Glutamatergic neuron (in vitro differentiated cells): Measurements from ENCODE around the gene PGF. TPM values are rescaled to one million over a fixed set of nuclear protein-coding genes. Genes with fewer than 3 reads are reported as not detected.

Source experiments
- DNase-seq: peaks from one replicate; pipeline ENCODE4 v3.0.0; 2022
- H3K27ac Mint-ChIP-seq: one replicate; pipeline ENCODE4 v1.8.0; 2020; ENCODE audit warnings: mild to moderate bottlenecking, mixed read lengths, inconsistent platforms; ENCODE audit not compliant: unreplicated experiment
- H3K27me3 Mint-ChIP-seq: one replicate; pipeline ENCODE4 v1.8.0; 2020; ENCODE audit warnings: mild to moderate bottlenecking, moderate library complexity, mixed read lengths, inconsistent platforms; ENCODE audit not compliant: unreplicated experiment
- H3K36me3 Mint-ChIP-seq: one replicate; pipeline ENCODE4 v1.8.0; 2020; ENCODE audit warnings: mild to moderate bottlenecking, mixed read lengths, inconsistent platforms; ENCODE audit not compliant: unreplicated experiment
- H3K4me1 Mint-ChIP-seq: one replicate; pipeline ENCODE4 v1.8.0; 2020; ENCODE audit warnings: mild to moderate bottlenecking, low read depth, mixed read lengths, inconsistent platforms; ENCODE audit not compliant: unreplicated experiment
- H3K4me3 Mint-ChIP-seq: one replicate; pipeline ENCODE4 v1.8.0; 2020; ENCODE audit warnings: mild to moderate bottlenecking, mixed read lengths, inconsistent platforms; ENCODE audit not compliant: unreplicated experiment
- H3K9me3 Mint-ChIP-seq: one replicate; pipeline ENCODE4 v1.8.0; 2020; ENCODE audit warnings: mild to moderate bottlenecking, moderate library complexity, mixed read lengths, inconsistent platforms; ENCODE audit not compliant: unreplicated experiment
- CTCF ChIP-seq: fragments of 200-600 bp; sonication (generic); IDR thresholded peaks from one replicate; pipeline ENCODE4 v1.5.0; 2021; ENCODE audit not compliant: partially characterized antibody, unreplicated experiment
- total RNA-seq: library from RNA; stranded (reverse); fragmentation: NEBNext Ultra II Directional; extraction: Animal tissue kit (Norgen Biotek cat#: 25700); gene quantifications from one replicate; pipeline ENCODE4 v1.2.1, GENCODE V29; 2021; ENCODE audit not compliant: unreplicated experiment

PGF gene
- total RNA-seq, 1 donor from 2014 or later: 7.9 TPM

DNA sequence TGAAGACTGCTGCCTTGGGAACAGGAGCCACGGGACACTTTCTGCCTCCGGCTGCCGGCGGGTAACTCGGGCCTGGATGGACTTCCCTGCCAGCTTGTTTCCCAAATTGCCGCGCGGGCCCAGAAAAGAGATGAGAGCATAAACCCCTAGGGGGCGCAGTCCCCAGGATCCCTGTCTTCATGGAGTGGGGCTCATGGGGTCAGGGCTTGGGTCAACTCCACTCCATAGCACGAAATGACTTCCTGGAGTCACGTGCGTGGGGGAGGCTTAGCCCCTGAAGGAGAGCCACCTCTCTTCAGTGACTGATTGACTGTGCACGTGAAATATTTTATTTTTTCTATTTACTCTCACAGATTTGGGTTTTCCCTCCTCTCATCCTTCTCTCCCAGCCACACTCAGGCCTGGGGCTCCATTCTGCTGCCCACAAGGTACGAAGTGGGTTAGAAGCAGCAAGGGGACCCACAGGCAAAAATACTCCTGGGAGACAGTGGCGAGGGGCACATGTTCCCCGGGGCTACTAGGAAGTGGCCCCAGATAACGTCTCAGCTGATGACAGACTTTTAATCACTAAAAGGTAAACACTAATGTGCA, 10.0 kb downstream of the PGF start:
- Mint-ChIP-seq H3K9me3 (peaks cover 2% of the 10 kb centered on the region), H3K4me1 (peaks cover 13% of the 10 kb centered on the region), H3K27me3 (peaks cover 8% of the 10 kb centered on the region), H3K36me3 (no peaks in the 10 kb centered on the region), H3K4me3 (no peak overlapping the region), H3K27ac (no peak overlapping the region)
- peak; percentile 72 for DNase-seq
- peak; percentile 83 for TF ChIP-seq CTCF

GRCh38 chr14:74942608-74943007, 12.8 kb downstream of the PGF start:
- Mint-ChIP-seq H3K4me1 (peaks cover 25% of the 10 kb centered on the region), H3K27me3 (peaks cover 3% of the 10 kb centered on the region), H3K27ac (no peak overlapping the region), H3K4me3 (no peak overlapping the region), H3K36me3 (no peaks in the 10 kb centered on the region), H3K9me3 (peaks cover 3% of the 10 kb centered on the region)
- no peak for TF ChIP-seq CTCF
- no peak for DNase-seq

- TF ChIP-seq CTCF: no peak
- DNase-seq: no peak
- Mint-ChIP-seq H3K27me3 (peaks cover 3% of the 10 kb centered on the region), H3K4me3 (no peak overlapping the region), H3K9me3 (peaks cover 3% of the 10 kb centered on the region), H3K36me3 (no peaks in the 10 kb centered on the region), H3K27ac (no peak overlapping the region), H3K4me1 (peaks cover 25% of the 10 kb centered on the region)
These were observed 13.2 kb downstream of the PGF start for GRCh38 chr14:74942181-74942580.

- DNase-seq: no peak
- no peak overlapping the region for H3K4me3 Mint-ChIP-seq
- H3K4me1 Mint-ChIP-seq: peaks cover 25% of the 10 kb centered on the region
- peaks cover 4% of the 10 kb centered on the region for H3K9me3 Mint-ChIP-seq
- no peak overlapping the region for H3K27ac Mint-ChIP-seq
- H3K36me3 Mint-ChIP-seq: no peaks in the 10 kb centered on the region
- peaks cover 3% of the 10 kb centered on the region for H3K27me3 Mint-ChIP-seq
- no peak for TF ChIP-seq CTCF
These were observed 13.7 kb downstream of the PGF start for GRCh38 chr14:74941676-74942097.

GRCh38 chr14:74940956-74941565, 14.3 kb downstream of the PGF start:
- TF ChIP-seq CTCF: no peak
- H3K9me3 Mint-ChIP-seq: peaks cover 6% of the 10 kb centered on the region
- H3K27me3 Mint-ChIP-seq: peaks cover 3% of the 10 kb centered on the region

More at GRCh38 chr14:74940956-74941565, 14.3 kb downstream of the PGF start:
- Mint-ChIP-seq H3K4me1 (peaks cover 23% of the 10 kb centered on the region), H3K36me3 (no peaks in the 10 kb centered on the region), H3K27ac (no peak overlapping the region), H3K4me3 (no peak overlapping the region)
- no peak for DNase-seq
